H1 (cell line): ENCODE data around the gene PHLPP2. TPM values are rescaled to one million over a fixed set of nuclear protein-coding genes. Genes with fewer than 3 reads are reported as not detected.
"Not testable (repeated sequence)": the region's sequence is repeated elsewhere in the genome, so short reads cannot be mapped to it uniquely, and the experiment has no call there.

Experiments used
- CTCF ChIA-PET: fragments of 300-600 bp; sonication (Branson Sonifier 250); formaldehyde crosslinking; loops from one replicate; lab custom pipeline; 2021; ENCODE audit not compliant: partially characterized antibody; lab: Charles Lee
- POLR2A ChIA-PET: fragments of 300-600 bp; sonication (Branson Sonifier 250); formaldehyde crosslinking; loops from one replicate; lab custom pipeline; 2021; ENCODE audit warnings: inconsistent platforms; ENCODE audit not compliant: partially characterized antibody; lab: Charles Lee
- DNase-seq, 2 experiments: peaks; one replicate each; pipeline versions ENCODE4 v3.0.0 to v3.0.0-alpha.2; 2010 to 2022; ENCODE audit warnings: low spot score in 2 of 2, low read depth in 1 of 2, mixed read lengths in 1 of 2
- FAIRE-seq: peaks from 2 replicates; lab custom pipeline; 2011; peaks lifted over from hg19 to GRCh38; lab: Jason Lieb, UNC
- H2AFZ ChIP-seq: 2 replicates; pipeline ENCODE4 v1.8.1; 2012; ENCODE audit warnings: low read length, inconsistent platforms
- H2AK5ac ChIP-seq: 2 replicates; pipeline ENCODE4 v1.6.1; 2013; ENCODE audit warnings: low read depth, low read length
- H2BK120ac ChIP-seq: replicated peaks from 2 replicates; pipeline ENCODE3; 2013; ENCODE audit warnings: low read depth, low read length, inconsistent platforms
- H2BK12ac ChIP-seq: 2 replicates; pipeline ENCODE4 v1.6.1; 2013; ENCODE audit warnings: low read depth, low read length
- H2BK15ac ChIP-seq: 2 replicates; pipeline ENCODE4 v1.6.1; 2013; ENCODE audit warnings: low read length
- H2BK20ac ChIP-seq: 2 replicates; pipeline ENCODE4 v1.6.1; 2013; ENCODE audit warnings: low read length
- H2BK5ac ChIP-seq: 2 replicates; pipeline ENCODE4 v1.6.1; 2013; ENCODE audit warnings: low read depth, low read length
- H3K14ac ChIP-seq: 2 replicates; pipeline ENCODE4 v1.6.1; 2013; ENCODE audit warnings: inconsistent platforms; ENCODE audit not compliant: insufficient read length
- H3K18ac ChIP-seq: 2 replicates; pipeline ENCODE4 v1.6.1; 2013; ENCODE audit warnings: low read length; ENCODE audit errors: extremely low read depth
- H3K23ac ChIP-seq: 2 replicates; pipeline ENCODE4 v1.6.1; 2013; ENCODE audit warnings: inconsistent platforms; ENCODE audit not compliant: insufficient read length
- H3K23me2 ChIP-seq: 2 replicates; pipeline ENCODE4 v1.6.1; 2013; ENCODE audit warnings: low read depth, low read length
- H3K27ac ChIP-seq: 2 replicates; pipeline ENCODE4 v1.6.1; 2011; ENCODE audit warnings: low read depth, low read length, inconsistent platforms
- H3K27me3 ChIP-seq, 4 experiments: replicated peaks in 1 of 4; 1 replicate in 1 of 4; 2 replicates in 3 of 4; pipeline versions ENCODE4 v1.6.1 to v1.8.1; 2011 to 2013; ENCODE audit warnings: low read length in 3 of 4, mild to moderate bottlenecking in 3 of 4, inconsistent platforms in 2 of 4, mixed read lengths in 2 of 4, moderate library complexity in 1 of 4; ENCODE audit not compliant: control insufficient read depth in 3 of 4, insufficient read depth in 3 of 4; ENCODE audit errors: extremely low read depth in 1 of 4
- H3K36me3 ChIP-seq, 4 experiments: 2 replicates each; pipeline versions ENCODE4 v1.6.1 to v1.8.1; 2011 to 2013; ENCODE audit warnings: mild to moderate bottlenecking in 4 of 4, low read length in 3 of 4, moderate library complexity in 2 of 4, control low read depth in 1 of 4, inconsistent platforms in 1 of 4; ENCODE audit not compliant: insufficient read depth in 4 of 4, control insufficient read depth in 2 of 4
- H3K4ac ChIP-seq: replicated peaks from 2 replicates; pipeline ENCODE3; 2013; ENCODE audit warnings: low read length, low read depth, mixed read lengths, inconsistent platforms; ENCODE audit not compliant: insufficient read length
- H3K4me1 ChIP-seq, 4 experiments: replicated peaks in 1 of 4; 1 replicate in 1 of 4; 2 replicates in 3 of 4; pipeline versions ENCODE4 v1.6.1 to v1.8.1; 2011 to 2013; ENCODE audit warnings: low read length in 3 of 4, inconsistent platforms in 2 of 4, mixed read lengths in 1 of 4; ENCODE audit not compliant: insufficient read depth in 4 of 4, control insufficient read depth in 3 of 4
- H3K4me2 ChIP-seq, 2 experiments: 2 replicates each; pipeline versions ENCODE4 v1.6.1 to v1.8.1; 2011 to 2013; ENCODE audit warnings: low read depth in 2 of 2, low read length in 2 of 2, control low read depth in 1 of 2, inconsistent platforms in 1 of 2, mild to moderate bottlenecking in 1 of 2; ENCODE audit not compliant: insufficient read depth in 1 of 2
- H3K4me3 ChIP-seq, 4 experiments: fragments of 200-600, 300-600 bp in 1 of 4; sonication (generic), shearing (Covaris generic), sonication (Bioruptor Twin) in 1 of 4; 2 replicates each; pipeline versions ENCODE4 v1.5.1 to v1.8.1; 2011 to 2016; ENCODE audit warnings: low read length in 4 of 4, low read depth in 3 of 4, control low read depth in 2 of 4, inconsistent platforms in 2 of 4, mild to moderate bottlenecking in 2 of 4, mixed read lengths in 1 of 4, moderate library complexity in 1 of 4; ENCODE audit not compliant: insufficient read depth in 2 of 4; ENCODE audit errors: extremely low read depth in 1 of 4
- H3K56ac ChIP-seq: replicated peaks from 2 replicates; pipeline ENCODE3; 2013; ENCODE audit warnings: low read depth, mild to moderate bottlenecking, mixed read lengths, low read length, inconsistent platforms; ENCODE audit not compliant: insufficient read length
- H3K79me1 ChIP-seq: 2 replicates; pipeline ENCODE4 v1.6.1; 2013; ENCODE audit warnings: low read depth, low read length, control low read depth
- H3K79me2 ChIP-seq, 2 experiments: 2 replicates each; pipeline versions ENCODE4 v1.6.1 to v1.8.1; 2012 to 2013; ENCODE audit warnings: low read length in 2 of 2, mild to moderate bottlenecking in 2 of 2, inconsistent platforms in 1 of 2; ENCODE audit not compliant: insufficient read depth in 2 of 2, control insufficient read depth in 1 of 2
- H3K9ac ChIP-seq, 4 experiments: replicated peaks in 1 of 4; 1 replicate in 1 of 4; 2 replicates in 3 of 4; pipeline versions ENCODE4 v1.6.1 to v1.8.1; 2011 to 2013; ENCODE audit warnings: low read depth in 3 of 4, low read length in 3 of 4, control low read depth in 2 of 4, mild to moderate bottlenecking in 2 of 4, moderate library complexity in 2 of 4, inconsistent platforms in 1 of 4; ENCODE audit errors: extremely low read depth in 1 of 4
- H3K9me3 ChIP-seq, 2 experiments: 2 replicates each; pipeline versions ENCODE4 v1.6.1 to v1.8.1; 2012 to 2013; ENCODE audit warnings: mild to moderate bottlenecking in 2 of 2, moderate library complexity in 2 of 2, control low read depth in 1 of 2, inconsistent platforms in 1 of 2, low read depth in 1 of 2, low read length in 1 of 2, mixed read lengths in 1 of 2; ENCODE audit not compliant: insufficient read depth in 2 of 2
- H4K20me1 ChIP-seq, 2 experiments: replicated peaks in 1 of 2; 2 replicates each; pipeline versions ENCODE3 to v1.8.1; 2011 to 2013; ENCODE audit warnings: inconsistent platforms in 2 of 2, low read length in 2 of 2, mild to moderate bottlenecking in 1 of 2; ENCODE audit not compliant: insufficient read depth in 2 of 2, control insufficient read depth in 1 of 2
- H4K5ac ChIP-seq: 2 replicates; pipeline ENCODE4 v1.6.1; 2013; ENCODE audit warnings: low read length, low read depth, mixed read lengths, inconsistent platforms; ENCODE audit not compliant: insufficient read length
- H4K8ac ChIP-seq: 2 replicates; pipeline ENCODE4 v1.8.0; 2013; ENCODE audit warnings: mild to moderate bottlenecking, moderate library complexity, low read length, inconsistent platforms; ENCODE audit not compliant: insufficient read depth; ENCODE audit errors: extremely low read depth
- H4K91ac ChIP-seq: replicated peaks from 2 replicates; pipeline ENCODE3; 2013; ENCODE audit warnings: low read length, mixed read lengths, inconsistent platforms; ENCODE audit not compliant: insufficient read length
- WGBS, 2 experiments: shearing (Covaris generic) in 1 of 2; methylation state at CpG; one replicate each; pipeline versions ENCODE4 v1.1.6 to v1.1.7; 2013 to 2015; ENCODE audit warnings: low lambda C conversion rate in 2 of 2, mixed read lengths in 2 of 2, inconsistent platforms in 1 of 2, low coverage in 1 of 2, missing lambda C conversion rate in 1 of 2; ENCODE audit not compliant: insufficient replicate concordance in 2 of 2, insufficient coverage in 1 of 2, insufficient read length in 1 of 2; ENCODE audit errors: extremely low coverage in 1 of 2, missing lambda C conversion rate in 1 of 2; 5-methylcytosine and 5-hydroxymethylcytosine counted together
- polyA plus RNA-seq, 7 experiments: library from polyadenylated mRNA; depleted of rRNA in 3 of 7; stranded (reverse) in 5 of 7; unstranded in 2 of 7; fragments of >200 nt in 5 of 7; fragments of 200-250 nt in 2 of 7; gene quantifications; 1 replicate in 5 of 7; 2 replicates in 1 of 7; 4 replicates in 1 of 7; pipeline versions ENCODE4 v1.2.1 to v1.2.3, GENCODE V29; 2011 to 2013; ENCODE audit warnings: missing spikeins in 2 of 7, mixed read lengths in 2 of 7
- total RNA-seq: library from RNA; stranded (reverse); fragmentation: NEBNext Ultra II Directional; extraction: Animal tissue kit (Norgen Biotek cat#: 25700); gene quantifications from 2 replicates; pipeline ENCODE4 v1.2.1, GENCODE V29; 2021

Gene PHLPP2
- total and polyA plus RNA-seq, 2 of the 8 experiments (the other 6 are each of a cell fraction or from before 2014, with no cell fraction given): 7.3 to 12.9 TPM

- H3K79me1 ChIP-seq, DNase-seq, H4K5ac ChIP-seq, H3K14ac ChIP-seq, H2AFZ ChIP-seq, H3K56ac ChIP-seq, H3K27ac ChIP-seq, H2BK20ac ChIP-seq, H3K79me2 ChIP-seq, H2AK5ac ChIP-seq, H4K8ac ChIP-seq, H2BK5ac ChIP-seq, H3K4ac ChIP-seq, H3K27me3 ChIP-seq, H2BK12ac ChIP-seq, H3K23ac ChIP-seq, H4K20me1 ChIP-seq, H4K91ac ChIP-seq, H3K4me3 ChIP-seq, H2BK120ac ChIP-seq, H3K4me2 ChIP-seq, H3K9ac ChIP-seq, H3K36me3 ChIP-seq, FAIRE-seq, H3K23me2 ChIP-seq, H3K4me1 ChIP-seq, H3K18ac ChIP-seq, H3K9me3 ChIP-seq, H2BK15ac ChIP-seq: not testable (repeated sequence)
- CTCF ChIA-PET: interaction anchor here (0.6 to 2.8 kb wide), 13 partner anchors 8 to 272 kb away, joined by 3 to 9 read pairs (median 4); no protein-coding TSS in a partner anchor
- whole genome bisulfite sequencing, 2 experiments: 98% methylated on average over 6 of the region's 8 CpGs; no CpG with 5 or more reads in 1 of the 2 experiments
- POLR2A ChIA-PET: interaction anchor here (1.1 to 3.1 kb wide), 3 partner anchors 11 to 88 kb away, joined by 3 to 11 read pairs (median 4); partner anchors contain the start of genes CHST4 and MARVELD3
These were observed 109.5 kb downstream of the PHLPP2 start for GRCh38 chr16:71614956-71615355.
